HEK293T (cell line): Measurements from ENCODE around the gene STRADA.

Experiments used
- NFRKB ChIP-seq: fragments of 450-650 bp; IDR thresholded peaks from 2 replicates; pipeline ENCODE4 v1.6.1; 2016; ENCODE audit warnings: mild to moderate bottlenecking, moderate library complexity
- SUZ12 ChIP-seq: fragments of 450-650 bp; IDR thresholded peaks from 2 replicates; pipeline ENCODE4 v1.6.1; 2016; ENCODE audit warnings: mild to moderate bottlenecking

GRCh38 chr17:63675231-63675606 is 66.4 kb downstream of the STRADA start:
- TF ChIP-seq NFRKB (no peak), SUZ12 (no peak)
